Activated B cell treated with CpG ODN at 0.5 μM for 24 hours (primary cell): Measurements from ENCODE around the gene KIRREL3. TPM values are rescaled to one million over a fixed set of nuclear protein-coding genes. Genes with fewer than 3 reads are reported as not detected.

Source experiments
- ATAC-seq: fragments of 200-7000 bp; cut with Tn5 transposase; one replicate; pipeline ENCODE4 v1.10.0; 2021; ENCODE audit warnings: low read depth, mild to moderate bottlenecking, moderate library complexity
- CTCF ChIA-PET: fragments of 350-600 bp; sonication (Branson Sonifier 250); formaldehyde crosslinking; loops from one replicate; lab custom pipeline; 2021; ENCODE audit warnings: antibody characterized with exemption; lab: Charles Lee
- POLR2A ChIA-PET: fragments of 350-600 bp; sonication (Branson Sonifier 250); formaldehyde crosslinking; loops from one replicate; lab custom pipeline; 2021; ENCODE audit warnings: antibody characterized with exemption; lab: Charles Lee
- DNase-seq: peaks from one replicate; pipeline ENCODE4 v3.0.0; 2022
- H3K27ac Mint-ChIP-seq: one replicate; pipeline ENCODE4 v1.8.0; 2020; ENCODE audit warnings: mixed read lengths
- H3K27me3 Mint-ChIP-seq: one replicate; pipeline ENCODE4 v1.8.0; 2021; ENCODE audit warnings: mixed read lengths
- H3K36me3 Mint-ChIP-seq: one replicate; pipeline ENCODE4 v1.8.0; 2021; ENCODE audit warnings: low read depth, mixed read lengths
- H3K4me1 Mint-ChIP-seq: one replicate; pipeline ENCODE4 v1.8.0; 2021; ENCODE audit warnings: mixed read lengths
- H3K4me3 Mint-ChIP-seq: one replicate; pipeline ENCODE4 v1.8.0; 2020; ENCODE audit warnings: mild to moderate bottlenecking, mixed read lengths
- H3K9me3 Mint-ChIP-seq: one replicate; pipeline ENCODE4 v1.8.0; 2020; ENCODE audit warnings: mixed read lengths
- intact Hi-C: fragments of 100-400 bp; cut with micrococcal nuclease; formaldehyde crosslinking; loops from one replicate; pipeline ENCODE4 v1.15.1; 2024
- total RNA-seq: library from RNA; stranded (reverse); gene quantifications from 2 replicates; pipeline ENCODE4 v1.2.3, GENCODE V29; 2022
- TF ChIP-seq, protein P1 (sequence below): fragments of 200-600 bp; IDR thresholded peaks from one replicate; pipeline ENCODE4 v1.8.0; 2022; ENCODE audit warnings: antibody characterized with exemption, mild to moderate bottlenecking

Gene KIRREL3
- total RNA-seq, 1 donor from 2014 or later, result not detected

GRCh38 chr11:126904520-126904919, 96.0 kb downstream of the KIRREL3 start:
- H3K27me3 Mint-ChIP-seq, result no peaks in the 10 kb centered on the region
- intact Hi-C loops, result no loop called here
- H3K4me1 Mint-ChIP-seq, result no peaks in the 10 kb centered on the region
- H3K4me3 Mint-ChIP-seq, result no peak overlapping the region
- ChIA-PET CTCF (no interaction called here), POLR2A (no interaction called here)
- no peak overlapping the region for H3K27ac Mint-ChIP-seq
- ATAC-seq (no peak), DNase-seq (no peak)
- TF ChIP-seq, protein P1, sequence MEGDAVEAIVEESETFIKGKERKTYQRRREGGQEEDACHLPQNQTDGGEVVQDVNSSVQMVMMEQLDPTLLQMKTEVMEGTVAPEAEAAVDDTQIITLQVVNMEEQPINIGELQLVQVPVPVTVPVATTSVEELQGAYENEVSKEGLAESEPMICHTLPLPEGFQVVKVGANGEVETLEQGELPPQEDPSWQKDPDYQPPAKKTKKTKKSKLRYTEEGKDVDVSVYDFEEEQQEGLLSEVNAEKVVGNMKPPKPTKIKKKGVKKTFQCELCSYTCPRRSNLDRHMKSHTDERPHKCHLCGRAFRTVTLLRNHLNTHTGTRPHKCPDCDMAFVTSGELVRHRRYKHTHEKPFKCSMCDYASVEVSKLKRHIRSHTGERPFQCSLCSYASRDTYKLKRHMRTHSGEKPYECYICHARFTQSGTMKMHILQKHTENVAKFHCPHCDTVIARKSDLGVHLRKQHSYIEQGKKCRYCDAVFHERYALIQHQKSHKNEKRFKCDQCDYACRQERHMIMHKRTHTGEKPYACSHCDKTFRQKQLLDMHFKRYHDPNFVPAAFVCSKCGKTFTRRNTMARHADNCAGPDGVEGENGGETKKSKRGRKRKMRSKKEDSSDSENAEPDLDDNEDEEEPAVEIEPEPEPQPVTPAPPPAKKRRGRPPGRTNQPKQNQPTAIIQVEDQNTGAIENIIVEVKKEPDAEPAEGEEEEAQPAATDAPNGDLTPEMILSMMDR, result no peak
- H3K9me3 Mint-ChIP-seq, result no peaks in the 10 kb centered on the region
- H3K36me3 Mint-ChIP-seq, result no peaks in the 10 kb centered on the region

DNA sequence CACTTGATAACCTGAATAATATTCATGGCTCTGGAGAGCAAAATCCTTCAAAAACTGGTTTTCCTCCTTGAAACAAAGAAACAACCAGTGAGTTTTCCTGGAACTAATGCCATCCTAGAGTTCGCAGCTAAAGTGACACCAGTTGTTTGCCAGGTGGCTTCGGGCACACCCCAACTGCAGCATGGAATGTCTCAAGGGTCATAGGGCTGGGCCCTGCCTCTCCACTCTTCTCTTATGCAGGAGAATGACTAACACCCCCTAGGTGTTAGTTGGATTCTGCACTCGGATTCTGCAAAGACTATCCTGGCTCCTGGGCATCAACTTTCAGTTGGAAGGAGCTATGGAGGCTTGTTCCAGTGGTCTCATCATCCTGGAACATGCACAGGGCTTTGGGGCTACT, 98.8 kb downstream of the KIRREL3 start:
- Mint-ChIP-seq H3K27me3 (no peaks in the 10 kb centered on the region), H3K27ac (no peak overlapping the region), H3K4me3 (no peak overlapping the region), H3K4me1 (no peaks in the 10 kb centered on the region), H3K9me3 (peaks cover 3% of the 10 kb centered on the region), H3K36me3 (no peaks in the 10 kb centered on the region)
- ChIA-PET CTCF (no interaction called here), POLR2A (no interaction called here)
- intact Hi-C loops, result no loop called here
- ATAC-seq (no peak), DNase-seq (no peak)
- TF ChIP-seq, protein P1, result no peak

- no peaks in the 10 kb centered on the region for H3K36me3 Mint-ChIP-seq
- TF ChIP-seq, protein P1, result no peak
- H3K27ac Mint-ChIP-seq, result no peak overlapping the region
- no peaks in the 10 kb centered on the region for H3K4me1 Mint-ChIP-seq
- intact Hi-C loops, result no loop called here
- DNase-seq (no peak), ATAC-seq (no peak)
- POLR2A ChIA-PET, result no interaction called here
- peaks cover 9% of the 10 kb centered on the region for H3K9me3 Mint-ChIP-seq
- CTCF ChIA-PET, result no interaction called here
- no peak overlapping the region for H3K4me3 Mint-ChIP-seq
- no peaks in the 10 kb centered on the region for H3K27me3 Mint-ChIP-seq
These were observed 100.4 kb downstream of the KIRREL3 start for GRCh38 chr11:126899961-126900748.

- ATAC-seq, result no peak
- DNase-seq, result no peak
- peaks cover 9% of the 10 kb centered on the region for H3K9me3 Mint-ChIP-seq
- TF ChIP-seq, protein P1, result no peak
- no peak overlapping the region for H3K4me3 Mint-ChIP-seq
- ChIA-PET POLR2A (no interaction called here), CTCF (no interaction called here)
- H3K36me3 Mint-ChIP-seq, result no peaks in the 10 kb centered on the region
- H3K27ac Mint-ChIP-seq, result no peak overlapping the region
- intact Hi-C loops, result no loop called here
- H3K27me3 Mint-ChIP-seq, result no peaks in the 10 kb centered on the region
- no peaks in the 10 kb centered on the region for H3K4me1 Mint-ChIP-seq
These were observed 101.8 kb downstream of the KIRREL3 start for GRCh38 chr11:126898802-126899201.

GRCh38 chr11:126897430-126897829, 103.1 kb downstream of the KIRREL3 start:
- H3K4me3 Mint-ChIP-seq, result no peak overlapping the region
- no peak for ATAC-seq
- H3K9me3 Mint-ChIP-seq, result peaks cover 9% of the 10 kb centered on the region
- POLR2A ChIA-PET, result no interaction called here
- CTCF ChIA-PET, result interaction anchor here (0.7 kb wide), 1 partner anchor 24 kb away, joined by 3 read pairs; no protein-coding TSS in a partner anchor
- H3K36me3 Mint-ChIP-seq, result no peaks in the 10 kb centered on the region
- H3K4me1 Mint-ChIP-seq, result no peaks in the 10 kb centered on the region
- TF ChIP-seq, protein P1, result no peak
- H3K27me3 Mint-ChIP-seq, result no peaks in the 10 kb centered on the region
- DNase-seq, result no peak
- no peak overlapping the region for H3K27ac Mint-ChIP-seq
- intact Hi-C loops, result no loop called here
